ENCODE results near the gene FAM184B.

DNA sequence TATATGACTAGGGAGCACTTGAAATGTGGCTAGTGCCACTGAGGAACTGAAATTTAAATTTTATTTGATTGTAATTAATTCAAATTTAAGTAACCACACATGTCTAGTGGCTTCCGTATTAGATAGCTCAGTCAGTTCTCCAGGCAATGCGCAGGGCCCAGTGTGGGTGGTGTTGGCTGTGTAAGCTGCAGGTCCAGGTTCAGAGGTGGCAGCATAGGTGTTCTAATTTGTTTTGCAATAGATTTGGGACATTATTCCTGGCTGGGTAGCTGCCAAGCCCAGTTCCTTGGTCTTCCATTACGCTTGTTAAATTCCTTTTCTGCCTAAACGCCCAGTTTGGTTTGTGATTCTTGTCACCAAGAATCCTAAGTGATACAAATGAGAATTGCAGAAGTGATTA is 79.5 kb downstream of the FAM184B start:
- TF ChIP-seq, protein P1, sequence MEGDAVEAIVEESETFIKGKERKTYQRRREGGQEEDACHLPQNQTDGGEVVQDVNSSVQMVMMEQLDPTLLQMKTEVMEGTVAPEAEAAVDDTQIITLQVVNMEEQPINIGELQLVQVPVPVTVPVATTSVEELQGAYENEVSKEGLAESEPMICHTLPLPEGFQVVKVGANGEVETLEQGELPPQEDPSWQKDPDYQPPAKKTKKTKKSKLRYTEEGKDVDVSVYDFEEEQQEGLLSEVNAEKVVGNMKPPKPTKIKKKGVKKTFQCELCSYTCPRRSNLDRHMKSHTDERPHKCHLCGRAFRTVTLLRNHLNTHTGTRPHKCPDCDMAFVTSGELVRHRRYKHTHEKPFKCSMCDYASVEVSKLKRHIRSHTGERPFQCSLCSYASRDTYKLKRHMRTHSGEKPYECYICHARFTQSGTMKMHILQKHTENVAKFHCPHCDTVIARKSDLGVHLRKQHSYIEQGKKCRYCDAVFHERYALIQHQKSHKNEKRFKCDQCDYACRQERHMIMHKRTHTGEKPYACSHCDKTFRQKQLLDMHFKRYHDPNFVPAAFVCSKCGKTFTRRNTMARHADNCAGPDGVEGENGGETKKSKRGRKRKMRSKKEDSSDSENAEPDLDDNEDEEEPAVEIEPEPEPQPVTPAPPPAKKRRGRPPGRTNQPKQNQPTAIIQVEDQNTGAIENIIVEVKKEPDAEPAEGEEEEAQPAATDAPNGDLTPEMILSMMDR (conservative IDR thresholded peaks at IDR 0.05; ENCODE audit: low read depth, low read length) = no peak
- no peak for TF ChIP-seq EZH2 (IDR thresholded peaks at IDR 0.05; ENCODE audit: low read length, unreplicated experiment)
